ENCODE measurements around the gene TES. TPM values are rescaled to one million over a fixed set of nuclear protein-coding genes. Genes with fewer than 3 reads are reported as not detected.

The TES gene
- total and polyA plus RNA-seq, 2 of the 8 experiments (the other 6 are each of a cell fraction or from before 2014, with no cell fraction given): 18.2 to 36.3 TPM

DNA sequence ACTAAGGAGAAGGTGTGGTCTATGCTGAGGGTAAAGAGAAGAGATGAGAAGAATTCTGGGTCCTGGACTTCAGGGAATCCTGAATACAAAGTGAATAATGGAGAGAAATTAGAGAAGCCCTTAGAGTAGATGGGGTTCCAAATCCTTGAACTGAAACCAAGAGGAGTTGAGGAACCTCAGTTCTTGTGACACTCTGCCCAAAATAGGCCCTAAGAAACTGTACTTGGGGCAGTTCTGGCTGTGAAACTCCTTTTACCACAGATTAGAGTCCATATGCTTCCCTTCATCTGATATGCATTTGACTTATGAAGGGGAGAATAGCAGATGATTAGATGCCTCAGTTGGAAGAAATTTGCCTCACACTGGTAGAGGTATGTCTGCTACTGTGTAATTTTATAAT, 19.0 kb downstream of the TES start:
- Histone ChIP-seq H3K79me2 (ENCODE audit: control insufficient read depth in 1 of 2, insufficient read depth in 2 of 2, low read length in 2 of 2) (peaks cover 0 to 4% of the 10 kb centered on the region in 2 experiments; a peak in 1 of 4 replicates), H3K14ac (ENCODE audit: insufficient read length) (no peak overlapping the region), H3K4me1 (replicated peaks in 1 of 4; ENCODE audit: control insufficient read depth in 3 of 4, insufficient read depth in 4 of 4, low read length in 3 of 4) (peaks cover 0 to 5% (median 1%) of the 10 kb centered on the region in 4 experiments; a peak in 4 of 7 replicates), H4K5ac (ENCODE audit: insufficient read length, low read depth, low read length) (no peak overlapping the region), H4K20me1 (replicated peaks in 1 of 2; ENCODE audit: control insufficient read depth in 1 of 2, insufficient read depth in 2 of 2, low read length in 2 of 2) (no peaks in the 10 kb centered on the region), H3K36me3 (ENCODE audit: control insufficient read depth in 2 of 4, insufficient read depth in 4 of 4, low read length in 3 of 4) (no peaks in the 10 kb centered on the region), H3K79me1 (ENCODE audit: low read depth, low read length) (no peaks in the 10 kb centered on the region), H3K23me2 (ENCODE audit: low read depth, low read length) (no peaks in the 10 kb centered on the region), H3K27ac (ENCODE audit: low read depth, low read length) (no peak overlapping the region), H3K9me3 (ENCODE audit: insufficient read depth in 2 of 2, low read depth in 1 of 2, low read length in 1 of 2) (no peaks in the 10 kb centered on the region), H2BK20ac (ENCODE audit: low read length) (no peak overlapping the region), H2AFZ (ENCODE audit: low read length) (no peak overlapping the region), H3K4me2 (ENCODE audit: insufficient read depth in 1 of 2, low read depth in 2 of 2, low read length in 2 of 2) (no peak overlapping the region), H4K8ac (ENCODE audit: extremely low read depth, insufficient read depth, low read length) (no peak overlapping the region), H2BK120ac (replicated peaks; ENCODE audit: low read depth, low read length) (no peak overlapping the region), H3K4ac (replicated peaks; ENCODE audit: insufficient read length, low read depth, low read length) (no peak overlapping the region), H2BK5ac (ENCODE audit: low read depth, low read length) (no peak overlapping the region), H3K9ac (replicated peaks in 1 of 4; ENCODE audit: extremely low read depth in 1 of 4, low read depth in 3 of 4, low read length in 3 of 4) (no peak overlapping the region), H2BK12ac (ENCODE audit: low read depth, low read length) (no peak overlapping the region), H3K4me3 (ENCODE audit: extremely low read depth in 1 of 4, insufficient read depth in 2 of 4, low read depth in 3 of 4, low read length in 4 of 4) (no peak overlapping the region), H3K56ac (replicated peaks; ENCODE audit: insufficient read length, low read depth, low read length) (no peak overlapping the region), H3K18ac (ENCODE audit: extremely low read depth, low read length) (no peak overlapping the region), H3K23ac (ENCODE audit: insufficient read length) (no peak overlapping the region), H2AK5ac (ENCODE audit: low read depth, low read length) (no peak overlapping the region), H3K27me3 (replicated peaks in 1 of 4; ENCODE audit: control insufficient read depth in 3 of 4, extremely low read depth in 1 of 4, insufficient read depth in 3 of 4, low read length in 3 of 4) (no peaks in the 10 kb centered on the region), H2BK15ac (ENCODE audit: low read length) (no peak overlapping the region), H4K91ac (replicated peaks; ENCODE audit: insufficient read length, low read length) (no peak overlapping the region)
- CTCF ChIA-PET (ENCODE audit: partially characterized antibody): interaction anchor here (1.0 to 9.0 kb wide), 2 partner anchors 31 to 50 kb away, joined by 3 to 175 read pairs; no protein-coding TSS in a partner anchor
- DNase-seq (ENCODE audit: low read depth in 1 of 2, low spot score in 2 of 2) (no peak), FAIRE-seq (no peak)
- POLR2A ChIA-PET (ENCODE audit: partially characterized antibody): no interaction called here
- TF ChIP-seq, protein P1, sequence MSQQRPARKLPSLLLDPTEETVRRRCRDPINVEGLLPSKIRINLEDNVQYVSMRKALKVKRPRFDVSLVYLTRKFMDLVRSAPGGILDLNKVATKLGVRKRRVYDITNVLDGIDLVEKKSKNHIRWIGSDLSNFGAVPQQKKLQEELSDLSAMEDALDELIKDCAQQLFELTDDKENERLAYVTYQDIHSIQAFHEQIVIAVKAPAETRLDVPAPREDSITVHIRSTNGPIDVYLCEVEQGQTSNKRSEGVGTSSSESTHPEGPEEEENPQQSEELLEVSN (IDR thresholded peaks at IDR 0.05): no peak
- TF ChIP-seq SP1 (IDR thresholded peaks at IDR 0.05; ENCODE audit: low read depth, low read length): no peak
- TF ChIP-seq, protein P2, sequence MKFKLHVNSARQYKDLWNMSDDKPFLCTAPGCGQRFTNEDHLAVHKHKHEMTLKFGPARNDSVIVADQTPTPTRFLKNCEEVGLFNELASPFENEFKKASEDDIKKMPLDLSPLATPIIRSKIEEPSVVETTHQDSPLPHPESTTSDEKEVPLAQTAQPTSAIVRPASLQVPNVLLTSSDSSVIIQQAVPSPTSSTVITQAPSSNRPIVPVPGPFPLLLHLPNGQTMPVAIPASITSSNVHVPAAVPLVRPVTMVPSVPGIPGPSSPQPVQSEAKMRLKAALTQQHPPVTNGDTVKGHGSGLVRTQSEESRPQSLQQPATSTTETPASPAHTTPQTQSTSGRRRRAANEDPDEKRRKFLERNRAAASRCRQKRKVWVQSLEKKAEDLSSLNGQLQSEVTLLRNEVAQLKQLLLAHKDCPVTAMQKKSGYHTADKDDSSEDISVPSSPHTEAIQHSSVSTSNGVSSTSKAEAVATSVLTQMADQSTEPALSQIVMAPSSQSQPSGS (IDR thresholded peaks at IDR 0.05; ENCODE audit: low read length): no peak
- TF ChIP-seq, protein P3, sequence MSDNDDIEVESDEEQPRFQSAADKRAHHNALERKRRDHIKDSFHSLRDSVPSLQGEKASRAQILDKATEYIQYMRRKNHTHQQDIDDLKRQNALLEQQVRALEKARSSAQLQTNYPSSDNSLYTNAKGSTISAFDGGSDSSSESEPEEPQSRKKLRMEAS (IDR thresholded peaks at IDR 0.05): no peak
- TF ChIP-seq TCF12 (IDR thresholded peaks at IDR 0.05; ENCODE audit: low read depth, low read length): no peak
- no peak for TF ChIP-seq RAD21 (IDR thresholded peaks at IDR 0.05 in 1 of 2, conservative IDR thresholded peaks at IDR 0.05 in 1 of 2; ENCODE audit: low read depth in 2 of 2, low read length in 2 of 2)
- no peak for TF ChIP-seq SIN3A (conservative IDR thresholded peaks at IDR 0.05 in 1 of 2, IDR thresholded peaks at IDR 0.05 in 1 of 2; ENCODE audit: low read depth in 1 of 2, low read length in 2 of 2)
- no peak for TF ChIP-seq SRF (IDR thresholded peaks at IDR 0.05; ENCODE audit: low read depth, low read length)
